ENCODE measurements around the gene SLC29A4.
"Not testable (repeated sequence)": the region's sequence is repeated elsewhere in the genome, so short reads cannot be mapped to it uniquely, and the experiment has no call there.

The SLC29A4 gene

DNA sequence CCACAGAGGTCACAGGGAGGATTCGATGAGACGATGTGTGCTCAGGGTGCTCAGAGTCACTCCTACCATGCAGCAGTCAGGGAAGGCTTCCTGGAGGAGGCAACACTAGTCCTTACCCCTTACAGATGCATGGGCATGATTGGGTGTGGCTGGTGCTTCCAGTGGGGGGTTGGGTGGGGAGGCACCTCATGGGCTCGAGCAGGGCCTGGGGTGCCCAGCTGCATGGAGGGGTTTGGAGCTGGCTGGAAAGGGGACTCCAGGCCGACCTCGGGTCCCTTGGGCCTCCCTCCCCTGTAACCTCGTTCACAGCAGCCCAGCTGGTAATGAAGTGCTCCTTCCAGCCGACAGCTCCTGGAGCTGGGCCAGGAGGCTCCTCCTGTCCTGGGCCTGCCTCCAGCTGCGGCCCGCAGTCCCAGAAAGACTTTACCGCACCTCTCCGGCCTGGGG is 7.7 kb upstream of the SLC29A4 start:
- not testable (repeated sequence) for DNase-seq

DNA sequence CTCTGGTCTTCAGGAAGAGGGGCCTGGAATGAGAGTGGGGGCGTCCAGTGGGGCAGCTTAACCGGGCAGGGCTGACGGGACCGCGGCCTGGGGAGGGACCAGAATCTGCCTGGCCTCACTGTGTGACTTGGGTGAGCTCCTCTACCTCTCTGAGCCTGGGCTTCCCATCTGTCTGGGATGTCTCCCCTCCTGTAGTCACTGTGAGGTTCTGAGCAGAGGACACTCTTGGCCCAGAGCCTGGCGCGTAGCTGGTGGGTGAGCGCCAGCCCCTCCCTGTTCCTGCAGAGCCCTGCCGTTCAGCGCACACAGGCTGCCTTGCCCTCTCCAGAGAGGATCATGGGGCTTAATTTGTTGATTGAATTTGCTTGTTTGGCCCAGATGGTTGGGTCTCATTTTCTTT is 7.2 kb upstream of the SLC29A4 start:
- DNase-seq, result not testable (repeated sequence)

DNA sequence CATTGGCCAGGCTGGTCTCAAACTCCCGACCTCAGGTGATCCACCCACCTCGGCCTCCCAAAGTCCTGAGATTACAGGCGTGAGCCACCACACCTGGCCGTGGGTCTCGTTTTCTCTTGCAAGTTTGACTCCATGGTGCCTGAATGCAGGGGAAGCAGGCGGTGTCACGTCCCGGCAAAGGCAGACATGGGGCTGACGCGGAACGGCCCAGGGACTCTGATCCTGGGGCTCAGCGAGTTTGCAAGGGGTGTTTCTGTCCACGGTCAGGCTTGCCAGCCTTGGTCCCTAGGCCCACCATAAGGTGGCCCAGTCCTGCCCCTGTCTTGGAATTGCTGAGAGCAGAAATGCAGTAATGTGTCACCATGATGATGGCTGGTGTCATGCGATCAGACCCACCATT is 6.6 kb upstream of the SLC29A4 start:
- DNase-seq, result not testable (repeated sequence)

DNA sequence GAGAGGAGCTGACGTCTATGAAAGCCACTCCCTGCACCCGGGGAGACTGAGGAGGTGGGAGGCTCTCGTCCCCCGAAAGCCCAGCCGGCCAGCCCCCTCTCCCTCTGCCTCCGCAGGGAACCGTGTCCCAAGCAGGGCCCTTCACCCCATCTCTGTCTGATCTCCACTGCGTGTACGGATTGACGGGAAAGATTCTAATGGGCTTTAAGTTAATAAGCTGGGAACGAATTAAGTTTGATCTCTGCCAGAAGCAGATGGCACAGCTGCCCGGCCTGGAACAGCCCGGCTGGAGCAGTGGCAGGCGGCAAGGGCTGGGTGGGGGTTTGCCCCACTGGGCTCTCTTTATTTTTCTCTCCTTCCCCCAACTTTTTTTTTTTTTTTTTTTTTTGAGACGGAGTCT is 6.1 kb upstream of the SLC29A4 start:
- DNase-seq, result no peak

DNA sequence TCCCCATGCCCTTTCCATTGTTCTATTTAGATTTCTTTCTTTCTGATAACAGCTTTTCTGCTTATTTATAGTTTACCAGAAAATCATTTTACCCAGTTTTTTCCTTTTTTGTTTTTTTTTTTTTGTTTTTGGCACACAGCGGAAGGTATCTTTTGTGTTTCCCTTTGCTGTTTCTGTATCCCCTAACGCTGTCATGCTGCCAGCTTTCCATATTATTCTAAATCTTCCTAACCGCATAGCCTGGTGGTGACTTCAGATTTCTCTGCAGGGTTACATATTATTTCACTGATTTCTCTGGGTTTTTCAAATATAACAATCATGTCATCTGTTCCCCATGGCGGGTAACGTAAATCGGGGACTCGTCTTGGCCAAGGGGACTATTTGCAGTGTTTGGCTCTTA is 4.0 kb upstream of the SLC29A4 start:
- DNase-seq, result no peak

DNA sequence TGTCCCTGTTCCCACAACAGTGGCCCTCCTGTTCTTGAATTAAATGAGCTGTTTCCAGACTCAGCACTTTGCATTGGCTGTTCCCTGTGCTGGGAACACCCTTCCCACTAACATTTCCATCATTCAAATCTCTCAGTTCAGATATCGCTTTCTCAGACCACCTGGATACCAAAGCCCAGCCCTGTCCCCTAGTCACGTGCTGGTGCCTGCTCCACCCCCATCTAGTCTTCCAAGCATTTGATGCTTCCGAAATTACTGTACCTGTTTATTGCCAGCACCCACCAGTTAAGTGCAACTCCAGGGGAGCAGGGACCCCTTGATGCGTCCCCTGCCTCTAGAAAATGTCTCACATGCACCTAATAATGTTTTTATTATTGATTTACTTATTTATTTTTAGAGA is 3.0 kb upstream of the SLC29A4 start:
- DNase-seq, result no peak

DNA sequence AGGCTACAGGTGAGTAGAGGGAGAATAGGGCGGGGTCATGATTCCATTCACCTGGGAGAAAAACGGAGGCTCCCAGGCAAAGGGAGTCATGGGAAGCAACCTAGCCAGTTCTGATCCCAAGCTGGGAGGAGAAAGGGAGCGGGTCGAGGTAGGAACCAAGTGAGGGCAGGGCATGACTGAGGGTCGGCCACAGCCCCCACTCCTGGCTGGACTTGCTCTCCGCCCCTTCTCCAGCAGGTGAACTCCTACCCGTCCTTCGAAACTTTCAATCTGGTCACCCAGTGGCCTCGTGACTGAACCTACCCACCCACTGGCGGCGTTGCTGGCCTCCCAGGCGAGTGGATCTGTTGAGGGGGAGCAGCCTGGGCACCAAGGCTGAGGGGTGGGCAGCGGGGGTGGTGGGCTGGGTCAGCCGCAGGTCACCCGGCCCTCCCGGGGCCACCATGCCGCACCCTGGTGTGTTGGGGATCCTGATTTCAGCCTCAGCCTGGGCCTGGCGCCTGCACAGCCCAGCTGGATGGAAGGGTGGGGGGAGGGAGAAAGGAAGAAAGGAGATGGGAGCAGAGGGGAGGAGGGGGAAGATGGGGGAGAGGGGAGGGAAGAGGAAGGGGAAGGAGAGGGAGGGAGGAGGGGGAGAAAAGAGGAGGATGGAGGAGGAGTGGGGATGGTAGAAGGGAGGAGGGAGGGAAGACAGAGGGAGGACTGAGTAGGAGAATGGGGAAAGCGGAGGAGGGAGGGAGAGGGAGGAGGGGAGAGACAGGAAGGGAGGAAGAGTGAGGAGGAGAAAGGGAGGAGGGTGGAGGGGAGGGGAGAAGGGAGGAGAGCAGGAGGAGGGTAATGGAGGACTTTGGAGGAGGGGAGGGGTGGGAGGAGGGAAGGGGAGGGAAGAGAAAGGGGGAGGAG is 894 bp upstream of the SLC29A4 start:
- not testable (repeated sequence) for DNase-seq

DNA sequence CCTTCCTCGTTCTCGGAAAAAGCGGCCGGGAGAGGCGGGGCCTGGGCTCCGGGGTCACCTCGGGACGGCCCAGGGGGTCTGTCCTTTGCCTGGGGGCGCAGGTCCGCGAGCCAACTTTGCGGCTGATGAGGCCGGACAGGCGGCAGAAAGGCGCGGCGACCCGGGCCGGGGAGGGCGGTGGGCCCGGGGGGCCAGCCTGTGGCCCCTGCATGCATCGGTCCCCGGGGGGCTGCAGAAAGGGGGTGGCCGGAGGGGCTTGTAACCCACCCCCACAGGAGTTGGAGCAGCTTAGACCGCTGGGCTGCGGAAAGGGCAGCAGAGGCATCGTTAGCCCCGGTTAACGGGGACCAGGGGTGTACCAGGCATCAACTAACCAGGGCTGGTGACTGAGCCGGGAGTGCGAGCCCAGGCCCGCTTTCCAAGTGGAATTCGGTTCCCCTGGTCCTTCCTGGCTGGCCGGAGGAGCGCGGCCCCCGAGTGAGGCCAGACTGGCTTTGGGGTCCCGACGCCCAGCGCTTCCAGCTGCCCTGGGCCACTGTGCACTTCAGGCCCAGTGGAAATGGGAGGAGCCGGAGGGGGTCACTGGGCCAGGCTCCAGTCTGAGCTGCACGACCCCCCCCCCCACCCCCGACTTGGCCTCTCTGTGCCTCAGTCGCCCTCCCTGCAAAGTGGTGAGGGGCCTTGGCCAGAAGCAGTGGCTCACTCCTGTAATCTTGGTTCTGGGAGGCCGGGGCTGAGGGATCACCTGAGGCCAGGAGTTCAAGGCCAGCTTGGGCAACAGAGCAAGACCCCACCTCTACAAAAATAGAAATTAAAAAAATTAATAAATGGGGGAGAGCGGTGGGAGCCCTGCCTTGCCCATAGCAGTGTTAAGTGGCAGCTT is 919 bp downstream of the SLC29A4 start:
- DNase-seq, result no peak

DNA sequence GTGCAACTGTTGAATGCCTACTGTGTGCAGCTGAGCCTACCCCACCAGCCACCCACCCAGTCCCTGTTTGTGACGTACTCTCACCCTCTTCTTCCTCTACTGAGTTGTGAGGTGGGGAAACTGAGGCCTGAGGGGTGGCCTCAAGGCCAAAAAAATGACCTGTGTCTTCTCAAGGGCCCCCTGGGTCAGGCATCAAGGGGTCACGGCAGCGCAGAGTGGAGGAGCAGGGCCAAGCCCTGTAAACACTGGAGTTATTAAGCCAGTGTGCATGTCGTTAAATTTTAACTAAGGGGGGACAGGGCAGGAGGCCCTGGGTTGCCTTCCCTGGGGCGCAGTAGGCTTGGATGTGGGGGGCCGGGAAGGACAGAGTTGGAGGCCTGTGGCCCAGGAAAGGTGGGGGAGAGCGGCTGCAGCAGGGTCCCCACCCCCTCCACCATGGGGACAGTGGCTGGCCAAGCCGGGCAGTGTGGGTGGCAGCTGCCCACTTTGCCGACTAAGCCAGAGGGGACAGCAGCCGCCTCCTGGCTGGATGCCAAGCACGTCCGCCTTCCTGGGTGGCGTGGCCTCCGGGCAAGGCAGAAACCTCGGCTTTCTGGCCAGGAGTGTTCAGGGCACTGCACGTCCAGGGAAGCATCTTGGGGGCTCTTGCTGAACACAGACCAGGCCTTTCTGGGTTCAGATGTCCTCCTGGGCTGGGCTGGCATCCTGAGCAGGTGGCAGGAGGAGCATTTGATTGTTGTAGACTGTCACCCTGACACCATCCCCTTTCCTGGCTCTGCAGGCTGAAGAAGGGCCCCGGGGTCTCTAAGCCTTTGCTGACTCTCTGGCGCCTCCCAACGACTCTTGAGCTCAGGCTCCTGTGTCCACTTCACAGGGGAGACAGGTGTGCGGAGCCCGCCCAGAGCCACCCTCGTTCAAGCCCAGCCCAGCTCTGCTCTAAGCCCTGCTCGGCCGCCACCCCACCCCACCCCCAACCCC is 1.9 kb downstream of the SLC29A4 start:
- DNase-seq, result peak; percentile 23

DNA sequence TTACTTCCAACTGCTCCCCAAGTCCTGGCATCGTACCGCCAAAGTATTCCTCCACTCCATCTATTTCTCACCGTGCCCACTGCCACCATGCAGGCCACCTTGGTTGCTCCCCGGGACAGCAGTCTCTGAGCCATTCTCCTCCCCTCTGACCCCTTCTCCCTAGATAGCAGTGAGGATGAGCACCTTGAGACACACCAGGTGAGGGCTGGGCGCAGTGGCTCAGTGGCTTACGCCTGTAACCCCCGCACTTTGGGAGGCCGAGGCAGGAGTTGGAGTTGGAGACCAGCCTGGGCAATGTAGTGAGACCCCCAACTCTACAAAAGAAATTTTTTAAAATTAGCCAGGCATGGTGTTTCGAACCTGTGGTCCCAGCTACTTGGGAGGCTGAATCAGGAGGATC is 4.2 kb downstream of the SLC29A4 start:
- no peak for DNase-seq

DNA sequence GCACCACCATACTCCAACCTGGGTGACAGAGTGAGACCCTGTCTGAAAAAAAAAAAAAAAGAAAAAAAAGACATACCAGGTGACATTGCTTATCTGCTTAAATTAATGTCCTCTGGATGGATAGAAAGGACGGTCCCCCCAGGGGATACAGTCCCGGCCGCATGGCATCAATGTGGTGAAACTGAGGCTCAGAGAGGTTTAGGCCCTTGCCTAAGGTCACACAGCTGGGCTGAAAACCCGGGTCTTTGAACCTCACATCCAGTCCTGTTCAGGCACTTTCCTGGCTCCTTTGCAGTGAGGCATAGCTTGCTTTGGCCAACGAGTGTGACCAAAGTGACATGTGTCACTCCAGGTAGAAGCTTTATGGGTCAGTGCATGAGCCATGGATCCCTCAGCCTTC is 4.6 kb downstream of the SLC29A4 start:
- not testable (repeated sequence) for DNase-seq

DNA sequence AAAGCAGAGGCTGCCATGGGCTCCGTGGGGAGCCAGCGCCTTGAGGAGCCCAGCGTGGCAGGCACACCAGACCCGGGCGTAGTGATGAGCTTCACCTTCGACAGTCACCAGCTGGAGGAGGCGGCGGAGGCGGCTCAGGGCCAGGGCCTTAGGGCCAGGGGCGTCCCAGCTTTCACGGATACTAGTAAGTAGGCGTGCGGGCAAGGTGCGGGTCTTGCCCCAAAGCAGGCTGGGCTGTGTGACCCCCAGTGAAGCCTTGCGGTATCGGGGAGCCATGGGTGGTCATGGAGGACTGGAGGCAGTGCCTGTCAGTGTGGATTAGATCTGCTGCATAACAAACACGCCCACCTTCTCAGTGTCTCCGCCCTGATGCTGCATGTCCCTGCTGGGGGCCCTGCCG is 5.1 kb downstream of the SLC29A4 start:
- DNase-seq, result no peak

DNA sequence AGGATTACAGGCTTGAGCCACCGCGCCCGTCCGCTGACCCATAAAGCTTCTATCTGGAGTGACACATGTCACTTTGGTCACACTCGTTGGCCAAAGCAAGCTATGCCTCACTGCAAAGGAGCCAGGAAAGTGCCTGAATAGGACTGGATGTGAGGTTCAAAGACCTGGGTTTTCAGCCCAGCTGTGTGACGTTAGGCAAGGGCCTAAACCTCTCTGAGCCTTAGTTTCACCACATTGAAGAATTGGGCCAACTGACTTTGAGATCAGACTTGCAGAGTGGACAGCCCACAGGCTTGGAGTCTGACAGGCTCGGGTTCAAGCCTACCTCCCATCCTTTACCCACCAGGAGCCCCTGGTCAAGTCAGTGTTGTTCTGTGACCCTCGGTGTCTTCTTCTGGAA is 5.8 kb downstream of the SLC29A4 start:
- not testable (repeated sequence) for DNase-seq

DNA sequence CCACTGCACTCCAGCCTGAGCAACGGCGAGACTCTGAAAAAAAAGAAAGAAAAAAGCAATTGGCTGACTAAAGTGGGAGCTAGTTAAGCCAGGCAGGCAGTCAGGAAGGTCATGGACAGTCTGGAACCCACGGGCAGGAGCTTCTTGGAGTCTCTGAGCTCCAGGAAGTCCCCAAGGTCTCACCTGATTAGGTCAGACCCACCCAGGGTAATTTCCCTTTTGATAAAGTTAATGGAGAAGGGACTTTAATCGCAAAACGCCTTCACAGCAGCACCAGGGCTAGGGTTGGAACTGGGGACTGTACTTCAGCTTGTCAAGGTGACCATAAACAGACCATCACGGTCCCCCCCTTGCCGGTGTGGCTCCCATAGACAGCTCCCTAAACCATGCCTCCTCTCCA is 6.6 kb downstream of the SLC29A4 start:
- no peak for DNase-seq

DNA sequence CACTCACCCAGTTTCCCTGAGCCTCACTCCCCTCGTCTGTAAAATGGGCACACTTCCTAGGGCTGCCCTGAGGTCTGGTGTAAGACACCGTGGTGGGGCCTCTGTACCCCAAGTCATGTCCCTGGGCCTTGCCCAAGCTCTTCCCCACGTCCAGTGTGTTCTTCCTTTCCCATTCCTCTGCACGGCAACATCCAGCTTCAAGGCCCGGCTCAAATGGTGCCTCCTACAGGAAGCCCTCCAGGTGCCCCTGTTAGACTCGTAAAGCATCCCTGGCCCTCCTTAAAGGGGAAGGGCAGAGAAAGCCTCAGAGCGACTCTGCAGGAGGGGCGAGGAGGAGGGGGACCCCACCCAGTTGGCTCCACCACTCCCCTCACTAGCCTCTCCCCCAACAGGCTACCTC is 8.6 kb downstream of the SLC29A4 start:
- DNase-seq, result no peak

DNA sequence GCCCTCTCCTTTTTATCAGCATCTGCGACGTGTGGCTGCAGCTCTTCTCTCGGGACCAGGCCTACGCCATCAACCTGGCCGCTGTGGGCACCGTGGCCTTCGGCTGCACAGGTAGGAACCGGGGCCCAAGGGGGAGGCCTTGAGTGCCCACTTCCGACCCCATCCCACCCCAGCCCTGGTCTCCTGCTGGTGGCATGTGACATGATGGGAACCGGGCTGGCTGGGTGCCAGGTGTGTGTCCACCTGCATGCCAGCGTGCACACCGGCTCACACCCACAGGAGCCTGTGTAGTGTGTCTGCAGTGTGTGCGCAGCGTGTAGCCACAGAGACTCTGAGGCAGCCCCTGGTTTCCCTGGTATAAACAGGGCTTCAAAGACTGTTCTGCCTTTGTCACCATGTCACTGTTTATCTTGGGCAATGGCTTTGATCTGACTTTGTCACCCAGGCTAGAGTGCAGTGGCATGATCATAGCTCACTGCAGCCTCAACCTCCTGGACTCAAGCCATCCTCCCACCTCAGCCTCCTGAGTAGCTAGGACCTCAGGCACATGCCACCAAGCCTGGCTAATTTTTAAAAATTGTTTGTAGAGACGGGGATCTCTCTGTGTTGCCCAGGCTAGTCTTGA is 9.1 kb downstream of the SLC29A4 start:
- DNase-seq, result not testable (repeated sequence)

DNA sequence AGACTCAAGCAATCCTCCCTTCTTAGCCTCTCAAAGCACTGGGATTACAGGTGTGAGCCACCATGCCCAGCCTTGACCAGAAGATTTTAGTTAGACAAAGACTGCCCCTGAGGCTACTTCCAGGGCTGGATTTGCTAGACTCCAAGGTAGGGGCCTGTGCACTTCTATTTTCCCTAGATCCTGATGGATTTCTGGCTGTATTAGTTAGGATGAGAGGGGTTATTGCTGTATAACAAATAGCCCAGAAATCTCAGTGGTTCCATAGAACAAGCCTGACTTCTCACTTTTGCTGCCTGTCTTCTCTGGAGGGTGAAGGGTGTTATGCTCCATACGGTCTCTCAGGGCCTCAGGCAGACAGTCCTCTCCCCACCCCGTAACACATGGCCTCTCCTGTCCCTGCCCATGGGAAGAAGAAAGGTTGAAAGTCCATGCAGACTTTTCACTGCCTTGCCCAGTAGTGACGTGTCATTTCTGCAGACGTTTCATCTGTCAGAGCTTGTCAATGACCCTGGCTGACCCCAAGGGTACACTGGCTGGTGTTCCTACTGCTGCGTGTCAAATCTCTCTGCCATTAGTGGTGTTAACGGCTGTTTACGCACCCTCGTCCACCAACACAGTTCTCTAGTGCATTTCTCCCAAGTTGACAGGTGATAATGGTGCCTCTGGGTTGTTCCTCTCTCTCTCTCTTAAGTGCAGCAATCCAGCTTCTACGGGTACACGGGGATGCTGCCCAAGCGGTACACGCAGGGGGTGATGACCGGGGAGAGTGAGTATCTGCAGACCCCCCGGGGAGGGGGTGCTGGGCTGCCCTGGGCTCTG is 11.6 kb downstream of the SLC29A4 start:
- no peak for DNase-seq

DNA sequence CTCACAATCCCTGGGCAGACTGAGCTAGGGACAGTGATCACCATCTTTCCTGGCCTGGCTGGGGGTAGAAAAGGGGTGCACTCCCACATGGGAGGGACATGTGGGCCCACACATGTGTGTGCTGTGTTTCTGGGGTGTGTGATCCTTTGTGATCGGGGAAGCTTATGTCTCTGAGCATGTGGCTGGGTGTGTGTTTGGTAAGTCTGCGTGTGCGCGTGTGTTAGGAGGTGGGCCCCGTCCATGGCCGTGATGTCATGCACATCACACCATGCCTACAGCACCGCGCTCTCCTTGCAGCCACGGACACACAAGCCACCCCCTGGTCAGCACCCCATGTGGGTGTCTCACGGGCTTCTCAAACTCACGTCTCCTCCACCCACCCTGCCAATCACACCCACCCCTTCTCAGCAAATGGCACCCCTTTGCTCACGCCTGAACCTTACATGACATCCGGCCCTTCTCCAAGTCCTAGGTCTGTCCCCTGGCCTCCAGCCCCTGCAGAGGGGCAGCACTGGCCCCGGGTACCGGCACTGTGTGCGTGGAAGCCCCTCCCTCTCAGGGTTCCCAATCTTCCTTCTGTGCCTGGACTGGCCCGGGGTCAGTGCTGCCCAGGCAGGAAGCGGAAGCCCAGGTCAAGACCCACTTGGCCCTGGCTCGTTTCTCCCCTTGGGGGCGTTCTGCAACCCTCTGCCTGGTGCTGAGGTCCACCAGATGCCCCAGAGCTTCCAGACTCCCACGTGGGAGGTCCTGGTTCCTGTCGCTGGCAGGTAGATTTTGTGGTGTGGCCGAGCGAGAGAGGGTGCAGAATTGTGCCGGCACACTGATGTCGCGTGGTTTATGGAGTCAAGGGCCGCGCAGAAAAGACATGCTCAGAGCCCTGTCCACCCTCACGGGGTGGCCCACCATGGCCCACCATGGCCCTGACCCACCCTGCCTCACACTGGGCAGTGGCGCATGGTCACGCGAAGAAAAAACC is 12.6 kb downstream of the SLC29A4 start:
- no peak for DNase-seq

DNA sequence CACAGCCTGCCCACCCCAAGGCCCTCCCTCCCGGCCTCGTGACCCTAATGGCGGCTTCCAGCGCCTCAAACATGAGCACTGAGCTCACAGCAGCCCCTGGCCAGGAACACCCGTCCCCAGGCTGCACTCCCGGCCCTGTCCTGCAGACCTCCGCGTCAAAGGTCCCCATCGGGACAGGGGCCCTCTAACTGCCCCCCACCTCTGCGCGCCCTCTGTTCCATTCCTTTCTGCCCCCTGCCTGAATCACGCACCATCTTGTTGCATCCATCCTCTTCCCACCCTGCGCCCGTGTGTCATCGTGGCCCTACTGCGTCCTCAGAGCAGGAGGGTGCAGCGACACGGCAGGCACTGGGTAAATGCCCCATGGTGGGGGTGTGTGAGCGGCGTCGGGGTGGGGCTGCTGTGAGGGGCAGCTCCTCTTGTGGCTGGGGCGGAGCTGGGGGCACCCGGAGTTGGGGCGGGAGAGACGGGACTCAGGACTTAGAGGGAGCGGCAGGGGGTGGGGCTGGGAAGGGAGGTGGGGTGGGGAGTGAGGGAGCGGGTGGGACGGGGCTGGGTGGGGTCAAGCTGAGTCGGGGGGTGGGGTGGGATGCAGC is 13.4 kb downstream of the SLC29A4 start:
- no peak for DNase-seq

Data from activated CD4-positive, alpha-beta T cell treated with anti-CD3 and anti-CD28 coated beads, Interleukin-2, Interleukin-6, amounts not matched to agents 100 ng/mL and 50 ng/mL, durations not matched to agents 16 hours and 8 hours (primary cell).